HUES64 (cell line): ENCODE measurements around the gene HOXA5.

Experiments used
- H3K27ac ChIP-seq: 2 replicates; pipeline ENCODE4 v1.7.0; 2013; ENCODE audit warnings: low read depth, low read length, inconsistent platforms
- H3K27me3 ChIP-seq: 2 replicates; pipeline ENCODE4 v1.6.1; 2013; ENCODE audit warnings: mild to moderate bottlenecking, low read length; ENCODE audit not compliant: insufficient read depth
- H3K36me3 ChIP-seq: 2 replicates; pipeline ENCODE4 v1.6.1; 2013; ENCODE audit warnings: mild to moderate bottlenecking, low read length; ENCODE audit not compliant: insufficient read depth
- H3K4me1 ChIP-seq: 2 replicates; pipeline ENCODE4 v1.6.1; 2013; ENCODE audit warnings: mild to moderate bottlenecking, low read length, moderate library complexity; ENCODE audit not compliant: insufficient read depth
- H3K4me3 ChIP-seq: 2 replicates; pipeline ENCODE4 v1.5.1; 2013; ENCODE audit warnings: mild to moderate bottlenecking, low read length, moderate library complexity
- H3K9ac ChIP-seq: 2 replicates; pipeline ENCODE4 v1.6.1; 2013; ENCODE audit warnings: mild to moderate bottlenecking, low read depth, low read length
- H3K9me3 ChIP-seq: 2 replicates; pipeline ENCODE4 v1.6.1; 2013; ENCODE audit warnings: low read depth, low read length; ENCODE audit not compliant: insufficient read depth
- WGBS: fragments of 150-250, 120-280 bp; methylation state at CpG from one replicate; pipeline ENCODE4 v1.1.7; 2013; ENCODE audit warnings: missing lambda C conversion rate; 5-methylcytosine and 5-hydroxymethylcytosine counted together

HOXA5 gene

DNA sequence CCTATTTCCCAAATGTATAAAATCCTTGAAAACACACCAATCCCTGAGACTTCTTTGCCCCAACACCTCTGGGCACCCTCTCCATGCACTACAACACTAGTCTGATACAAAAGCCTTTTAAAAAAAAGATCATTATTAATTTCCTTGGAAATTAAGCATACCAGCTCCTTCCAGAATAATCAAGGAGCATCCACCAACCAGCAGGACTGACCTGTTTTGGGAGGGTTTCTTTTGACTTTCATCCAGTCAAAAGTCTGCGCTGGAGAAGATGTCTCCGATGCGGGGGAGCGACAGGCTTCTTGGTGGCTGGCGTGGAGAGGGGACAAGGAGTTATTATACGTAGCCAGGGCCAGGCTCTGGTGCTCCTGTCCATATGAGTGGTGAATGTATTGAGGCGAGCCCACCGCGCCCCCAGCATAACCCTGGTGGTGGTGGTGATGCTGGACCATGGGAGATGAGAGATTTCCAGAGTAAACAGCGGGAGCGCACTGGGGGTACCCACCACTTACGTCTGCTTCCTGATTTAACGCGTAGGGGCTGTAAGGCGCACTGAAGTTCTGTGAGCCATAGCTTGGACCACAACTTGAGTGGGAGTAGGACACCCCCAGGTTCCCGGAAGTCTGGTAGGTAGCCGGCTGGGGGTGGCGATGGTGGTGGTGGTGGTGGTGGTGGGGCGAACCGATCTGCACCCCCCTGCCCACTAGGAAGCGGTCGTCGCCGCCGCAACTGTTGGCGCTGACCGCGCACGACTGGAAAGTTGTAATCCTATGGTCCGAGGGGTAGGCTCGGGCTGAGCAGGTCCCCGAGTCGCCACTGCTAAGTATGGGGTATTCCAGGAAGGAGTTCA lies 48.2 kb downstream of the HOXA5 start:
- Histone ChIP-seq H3K4me1 (peaks cover 40% of the 10 kb centered on the region), H3K27me3 (peaks cover 100% of the 10 kb centered on the region), H3K36me3 (no peaks in the 10 kb centered on the region), H3K9me3 (no peaks in the 10 kb centered on the region), H3K9ac (no peak overlapping the region), H3K27ac (no peak overlapping the region), H3K4me3 (peak overlapping the region; percentile 51)
- WGBS: 1% methylated on average over 32 of the region's 33 CpGs

DNA sequence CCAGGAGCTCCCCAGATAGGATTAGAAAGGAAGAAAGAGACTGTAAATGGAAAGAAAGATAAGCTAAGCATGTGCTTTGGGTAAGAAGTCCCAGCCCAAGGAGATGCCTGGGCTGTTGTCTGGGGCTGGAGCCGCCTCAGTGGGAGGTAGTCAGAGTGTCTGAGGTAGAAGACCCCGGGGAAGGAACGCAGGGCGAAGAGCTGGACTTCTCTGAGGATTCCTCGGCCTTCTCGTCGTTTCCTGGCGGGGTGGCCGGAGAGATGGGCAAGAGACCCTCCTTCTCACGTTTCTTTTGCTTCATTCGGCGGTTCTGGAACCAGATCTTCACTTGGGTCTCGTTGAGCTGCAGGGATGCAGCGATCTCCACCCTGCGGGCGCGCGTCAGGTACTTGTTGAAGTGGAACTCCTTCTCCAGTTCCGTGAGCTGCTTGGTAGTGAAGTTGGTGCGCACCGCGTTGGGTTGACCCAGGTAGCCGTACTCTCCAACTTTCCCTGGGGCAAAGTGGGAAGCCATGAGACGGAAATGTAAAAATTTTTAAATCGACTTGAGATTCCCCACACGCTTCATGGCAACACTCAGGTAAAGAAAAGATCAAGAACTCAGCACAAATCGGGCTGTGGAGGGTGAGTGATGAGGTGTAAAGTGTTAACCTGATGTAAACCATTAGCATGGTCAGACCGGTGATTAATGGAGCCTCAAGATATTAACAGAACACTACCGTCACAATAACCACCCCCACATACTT lies 49.0 kb downstream of the HOXA5 start:
- Histone ChIP-seq H3K4me3 (no peak overlapping the region), H3K36me3 (no peaks in the 10 kb centered on the region), H3K27ac (no peak overlapping the region), H3K9me3 (no peaks in the 10 kb centered on the region), H3K27me3 (peaks cover 100% of the 10 kb centered on the region), H3K9ac (no peak overlapping the region), H3K4me1 (peaks cover 35% of the 10 kb centered on the region)
- WGBS: 4% methylated on average over 29 of the region's 29 CpGs

DNA sequence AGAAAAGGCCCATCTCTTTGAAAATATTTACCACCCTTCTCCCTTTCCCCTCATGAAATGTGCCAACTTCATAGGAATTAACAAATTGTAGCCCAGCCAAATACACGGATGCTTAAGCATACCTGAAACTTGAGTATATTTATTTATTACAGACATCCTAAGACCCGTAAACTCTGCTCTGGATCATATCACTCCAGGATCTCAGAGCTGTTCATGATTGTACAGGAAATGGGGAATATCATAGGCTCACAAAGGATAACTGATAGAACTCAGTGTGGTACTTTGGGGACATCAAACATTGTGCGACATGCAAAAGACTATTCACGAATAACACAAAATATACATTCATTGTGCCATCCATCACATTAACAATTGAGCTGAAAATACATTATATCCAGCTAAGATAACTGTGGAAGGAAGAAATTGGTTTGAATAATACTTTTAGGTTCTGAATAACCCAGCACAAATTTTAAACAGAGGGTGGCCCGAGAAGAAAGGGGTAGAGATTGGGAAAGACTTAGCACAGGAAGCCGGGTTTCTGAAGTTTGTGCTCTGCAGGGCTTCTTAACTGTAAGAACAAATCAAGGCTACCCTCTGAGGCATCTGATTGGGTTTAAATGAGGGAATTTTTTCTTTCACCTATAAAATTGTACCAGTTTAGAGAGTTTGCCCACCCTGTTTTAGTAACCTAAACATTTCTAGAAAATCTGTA lies 50.1 kb downstream of the HOXA5 start:
- Histone ChIP-seq H3K9ac (no peak overlapping the region), H3K27ac (no peak overlapping the region)
- WGBS: 35% methylated on average over 6 of the region's 6 CpGs

GRCh38 chr7:27092819-27093110 lies 50.7 kb downstream of the HOXA5 start:
- Histone ChIP-seq H3K36me3 (no peaks in the 10 kb centered on the region), H3K27me3 (peaks cover 100% of the 10 kb centered on the region), H3K4me1 (peaks cover 30% of the 10 kb centered on the region)

More for the DNA sequence above, 50.1 kb downstream of the HOXA5 start:
- Histone ChIP-seq H3K9me3 (no peaks in the 10 kb centered on the region), H3K36me3 (no peaks in the 10 kb centered on the region), H3K4me1 (peaks cover 30% of the 10 kb centered on the region), H3K4me3 (no peak overlapping the region), H3K27me3 (peaks cover 100% of the 10 kb centered on the region)

GRCh38 chr7:27091941-27092818 lies 51.3 kb downstream of the HOXA5 start:
- no peak overlapping the region for H3K9ac ChIP-seq
- peaks cover 30% of the 10 kb centered on the region for H3K4me1 ChIP-seq
- no peak overlapping the region for H3K4me3 ChIP-seq
- H3K36me3 ChIP-seq: no peaks in the 10 kb centered on the region
- peaks cover 100% of the 10 kb centered on the region for H3K27me3 ChIP-seq
- no peak overlapping the region for H3K27ac ChIP-seq
- H3K9me3 ChIP-seq: no peaks in the 10 kb centered on the region
- 6% methylated on average over 9 of the region's 9 CpGs for WGBS

More at GRCh38 chr7:27092819-27093110, 50.7 kb downstream of the HOXA5 start:
- WGBS: 44% methylated on average over 1 of the region's 1 CpG
- Histone ChIP-seq H3K9me3 (no peaks in the 10 kb centered on the region), H3K9ac (no peak overlapping the region), H3K4me3 (no peak overlapping the region), H3K27ac (no peak overlapping the region)

DNA sequence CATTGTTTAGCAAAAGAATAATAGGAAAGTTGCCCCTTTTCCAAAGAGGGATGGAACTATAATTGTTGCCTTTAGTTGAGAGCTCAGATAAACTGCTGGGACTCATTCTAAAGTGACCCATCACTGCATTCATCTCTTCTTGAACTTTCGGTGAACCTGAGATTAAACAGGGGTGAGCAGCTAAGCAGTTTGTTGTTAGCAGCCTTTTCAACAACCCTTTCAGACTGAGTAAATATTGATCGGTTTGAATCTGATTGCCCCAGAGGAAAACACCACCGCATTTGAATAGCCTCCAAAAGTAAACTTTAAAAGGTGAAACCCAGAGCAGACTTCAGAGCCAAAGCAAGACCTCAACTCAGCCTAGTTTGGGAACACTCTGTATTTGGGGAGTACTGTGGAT lies 52.4 kb downstream of the HOXA5 start:
- Histone ChIP-seq H3K36me3 (no peaks in the 10 kb centered on the region), H3K9ac (no peak overlapping the region), H3K4me1 (peaks cover 30% of the 10 kb centered on the region), H3K9me3 (no peaks in the 10 kb centered on the region), H3K27ac (peak overlapping the region; percentile 28; the same call in 1 of the 2 replicates), H3K4me3 (no peak overlapping the region), H3K27me3 (peaks cover 98% of the 10 kb centered on the region)
- 0% methylated on average over 3 of the region's 3 CpGs for WGBS
